H9 (cell line): Measurements from ENCODE around the gene SCAF8. TPM values are rescaled to one million over a fixed set of nuclear protein-coding genes. Genes with fewer than 3 reads are reported as not detected.

Experiments used
- DNase-seq: peaks from one replicate; pipeline ENCODE4 v3.0.0-alpha.2; 2017
- H2AFZ ChIP-seq: one replicate; pipeline ENCODE4 v1.6.1; 2013; ENCODE audit warnings: mild to moderate bottlenecking, low read length, control low read depth, moderate library complexity
- H2AK5ac ChIP-seq: 2 replicates; pipeline ENCODE4 v1.6.1; 2013; ENCODE audit warnings: low read length, control low read depth, mixed read lengths; ENCODE audit not compliant: insufficient read length
- H2BK120ac ChIP-seq: one replicate; pipeline ENCODE4 v1.6.1; 2013; ENCODE audit warnings: low read depth, mild to moderate bottlenecking, low read length, control low read depth, inconsistent platforms; ENCODE audit not compliant: poor library complexity, severe bottlenecking
- H2BK12ac ChIP-seq: 2 replicates; pipeline ENCODE4 v1.6.1; 2013; ENCODE audit warnings: low read length, control low read depth, mixed read lengths, low read depth; ENCODE audit not compliant: insufficient read length
- H2BK15ac ChIP-seq: 2 replicates; pipeline ENCODE4 v1.6.1; 2013; ENCODE audit warnings: low read depth, low read length, control low read depth
- H2BK20ac ChIP-seq: one replicate; pipeline ENCODE4 v1.6.1; 2013; ENCODE audit warnings: low read depth, mild to moderate bottlenecking, low read length, control low read depth, inconsistent platforms; ENCODE audit not compliant: poor library complexity, severe bottlenecking
- H2BK5ac ChIP-seq: 2 replicates; pipeline ENCODE4 v1.6.1; 2013; ENCODE audit warnings: low read length, control low read depth, mixed read lengths; ENCODE audit not compliant: insufficient read length
- H3K14ac ChIP-seq: 2 replicates; pipeline ENCODE4 v1.6.1; 2013; ENCODE audit warnings: low read length, control low read depth; ENCODE audit not compliant: insufficient read depth
- H3K18ac ChIP-seq: 2 replicates; pipeline ENCODE4 v1.6.1; 2013; ENCODE audit warnings: low read depth, mild to moderate bottlenecking, mixed read lengths, low read length, control low read depth; ENCODE audit not compliant: insufficient read length
- H3K23ac ChIP-seq: 2 replicates; pipeline ENCODE4 v1.6.1; 2013; ENCODE audit warnings: low read length, control low read depth, mixed read lengths, low read depth; ENCODE audit not compliant: insufficient read length
- H3K23me2 ChIP-seq: 2 replicates; pipeline ENCODE4 v1.6.1; 2013; ENCODE audit warnings: low read depth, mild to moderate bottlenecking, mixed read lengths, low read length, control low read depth; ENCODE audit not compliant: insufficient read length, poor library complexity, severe bottlenecking
- H3K27ac ChIP-seq: 2 replicates; pipeline ENCODE4 v1.5.1; 2013; ENCODE audit warnings: low read length, control low read depth, mixed read lengths, low read depth; ENCODE audit not compliant: insufficient read length
- H3K27me3 ChIP-seq: 2 replicates; pipeline ENCODE4 v1.6.1; 2013; ENCODE audit warnings: low read length, control low read depth, inconsistent platforms; ENCODE audit not compliant: insufficient read depth
- H3K4ac ChIP-seq: 2 replicates; pipeline ENCODE4 v1.6.1; 2013; ENCODE audit warnings: low read depth, mild to moderate bottlenecking, control low read depth, inconsistent platforms, low read length, moderate library complexity
- H3K4me1 ChIP-seq: 2 replicates; pipeline ENCODE4 v1.6.1; 2013; ENCODE audit warnings: low read length, control low read depth, inconsistent platforms; ENCODE audit not compliant: insufficient read depth
- H3K4me2 ChIP-seq: 2 replicates; pipeline ENCODE4 v1.6.1; 2013; ENCODE audit warnings: low read length, control low read depth, mixed read lengths; ENCODE audit not compliant: insufficient read length, insufficient read depth
- H3K56ac ChIP-seq: 2 replicates; pipeline ENCODE4 v1.6.1; 2013; ENCODE audit warnings: low read depth, mild to moderate bottlenecking, mixed read lengths, low read length, control low read depth; ENCODE audit not compliant: insufficient read length
- H3K79me1 ChIP-seq: 2 replicates; pipeline ENCODE4 v1.6.1; 2013; ENCODE audit warnings: low read depth, mild to moderate bottlenecking, moderate library complexity, low read length, control low read depth, inconsistent platforms; ENCODE audit not compliant: insufficient read depth, poor library complexity, severe bottlenecking
- H3K79me2 ChIP-seq: 2 replicates; pipeline ENCODE4 v1.6.1; 2013; ENCODE audit warnings: low read length, control low read depth, inconsistent platforms; ENCODE audit not compliant: insufficient read depth
- H3K9ac ChIP-seq: 2 replicates; pipeline ENCODE4 v1.6.1; 2013; ENCODE audit warnings: low read length, control low read depth, mixed read lengths; ENCODE audit not compliant: insufficient read length; ENCODE audit errors: extremely low read depth
- H3K9me3 ChIP-seq: one replicate; pipeline ENCODE4 v1.6.1; 2013; ENCODE audit warnings: low read depth, low read length, inconsistent platforms; ENCODE audit not compliant: control insufficient read depth
- H3T11ph ChIP-seq: one replicate; pipeline ENCODE4 v1.6.1; 2013; ENCODE audit warnings: mild to moderate bottlenecking, low read length, control low read depth, inconsistent platforms
- H4K20me1 ChIP-seq: one replicate; pipeline ENCODE4 v1.6.1; 2013; ENCODE audit not compliant: control insufficient read depth, insufficient read length, insufficient read depth
- H4K5ac ChIP-seq: 2 replicates; pipeline ENCODE4 v1.6.1; 2013; ENCODE audit warnings: low read depth, mild to moderate bottlenecking, mixed read lengths, low read length, control low read depth; ENCODE audit not compliant: insufficient read length
- H4K8ac ChIP-seq: replicated peaks from 2 replicates; pipeline ENCODE4 v1.6.1; 2013; ENCODE audit warnings: low read length, control low read depth, mixed read lengths, low read depth; ENCODE audit not compliant: insufficient read length
- H4K91ac ChIP-seq: 2 replicates; pipeline ENCODE4 v1.6.1; 2013; ENCODE audit warnings: low read depth, mild to moderate bottlenecking, moderate library complexity, mixed read lengths, low read length, control low read depth; ENCODE audit not compliant: insufficient read length
- H3K27ac Mint-ChIP-seq, 3 experiments: 2 replicates in 2 of 3; 3 replicates in 1 of 3; pipeline ENCODE4 v1.8.0; 2020 to 2021; ENCODE audit warnings: mixed read lengths in 3 of 3, mild to moderate bottlenecking in 1 of 3, moderate library complexity in 1 of 3
- H3K27me3 Mint-ChIP-seq: 2 replicates; pipeline ENCODE4 v1.8.0; 2021; ENCODE audit warnings: low read depth, mild to moderate bottlenecking, moderate library complexity, mixed read lengths
- H3K36me3 Mint-ChIP-seq, 3 experiments: 2 replicates in 2 of 3; 3 replicates in 1 of 3; pipeline ENCODE4 v1.8.0; 2020 to 2021; ENCODE audit warnings: low read depth in 3 of 3, mixed read lengths in 3 of 3; ENCODE audit not compliant: insufficient read depth in 1 of 3
- H3K4me1 Mint-ChIP-seq, 2 experiments: 2 replicates each; pipeline ENCODE4 v1.8.0; 2020; ENCODE audit warnings: mixed read lengths in 2 of 2
- H3K4me3 Mint-ChIP-seq, 2 experiments: 2 replicates in 1 of 2; 3 replicates in 1 of 2; pipeline ENCODE4 v1.8.0; 2020 to 2021; ENCODE audit warnings: mild to moderate bottlenecking in 2 of 2, mixed read lengths in 2 of 2, moderate library complexity in 1 of 2
- H3K9me3 Mint-ChIP-seq, 2 experiments: 2 replicates in 1 of 2; 3 replicates in 1 of 2; pipeline ENCODE4 v1.8.0; 2020; ENCODE audit warnings: mild to moderate bottlenecking in 2 of 2, mixed read lengths in 2 of 2, moderate library complexity in 1 of 2
- CTCF ChIP-seq: fragments of 200-600 bp; sonication (generic); conservative IDR thresholded peaks from 3 replicates; pipeline ENCODE4 v1.8.0; 2021; ENCODE audit warnings: antibody characterized with exemption, mild to moderate bottlenecking
- WGBS: extraction: QIAGEN DNeasy Blood & Tissue Kit; methylation state at CpG from one replicate; pipeline ENCODE4 v1.1.7; 2013; ENCODE audit warnings: missing lambda C conversion rate, low lambda C conversion rate, mixed read lengths; ENCODE audit not compliant: insufficient read length; ENCODE audit errors: extremely low coverage; 5-methylcytosine and 5-hydroxymethylcytosine counted together
- total RNA-seq: library from RNA; stranded (reverse); gene quantifications from 2 replicates; pipeline ENCODE4 v1.2.1, GENCODE V29; 2021

Gene SCAF8
- total RNA-seq, 1 experiment from 2014 or later = 78.5 TPM

GRCh38 chr6:154710689-154711088 lies 22.5 kb upstream of the SCAF8 start:
- Histone ChIP-seq H3K56ac (no peak overlapping the region), H3K23me2 (no peaks in the 10 kb centered on the region), H2BK15ac (no peak overlapping the region), H3K79me1 (no peaks in the 10 kb centered on the region), H3K4me1 (no peaks in the 10 kb centered on the region), H3K18ac (no peak overlapping the region), H2BK5ac (no peak overlapping the region), H3K23ac (no peak overlapping the region), H2BK20ac (no peak overlapping the region), H3K14ac (no peak overlapping the region), H2AK5ac (no peak overlapping the region), H3K79me2 (no peaks in the 10 kb centered on the region), H4K5ac (no peak overlapping the region), H2BK12ac (no peak overlapping the region), H4K91ac (no peak overlapping the region), H3K9ac (no peak overlapping the region), H2AFZ (no peak overlapping the region), H4K20me1 (no peaks in the 10 kb centered on the region), H3K9me3 (no peaks in the 10 kb centered on the region), H3K4me2 (no peak overlapping the region), H3K27me3 (no peaks in the 10 kb centered on the region), H3K27ac (no peak overlapping the region), H4K8ac (no peak overlapping the region), H3T11ph (no peak overlapping the region), H3K4ac (no peak overlapping the region), H2BK120ac (no peak overlapping the region)
- no peaks in the 10 kb centered on the region for H3K4me1 Mint-ChIP-seq
- no CpG with 5 or more reads among the region's 2 CpGs for WGBS
- H3K27ac Mint-ChIP-seq = no peak overlapping the region
- TF ChIP-seq CTCF = no peak
- peaks cover 0 to 2% of the 10 kb centered on the region in 2 experiments; a peak in 1 of 5 replicates for H3K9me3 Mint-ChIP-seq
- H3K36me3 Mint-ChIP-seq = no peaks in the 10 kb centered on the region
- no peak for DNase-seq
- H3K4me3 Mint-ChIP-seq = no peak overlapping the region
- no peaks in the 10 kb centered on the region; the same call in 1 of the 2 replicates for H3K27me3 Mint-ChIP-seq
